Daoy (cell line): ENCODE measurements around the gene COG6. TPM values are rescaled to one million over a fixed set of nuclear protein-coding genes. Genes with fewer than 3 reads are reported as not detected.
A peak's percentile ranks its signal among the peaks of the same experiment; 100 is the strongest.

Source experiments
- DNase-seq: peaks from one replicate; pipeline ENCODE4 v3.0.0-alpha.2; 2015; ENCODE audit warnings: low read depth
- total RNA-seq: library from RNA; depleted of rRNA; stranded (reverse); fragments of >200 nt; shearing (Covaris generic); gene quantifications from 2 replicates; pipeline ENCODE4 v1.2.3, GENCODE V29; 2014; rRNA removed

The COG6 gene
- total RNA-seq = 15.7 and 16.8 TPM in 2 replicates

DNA sequence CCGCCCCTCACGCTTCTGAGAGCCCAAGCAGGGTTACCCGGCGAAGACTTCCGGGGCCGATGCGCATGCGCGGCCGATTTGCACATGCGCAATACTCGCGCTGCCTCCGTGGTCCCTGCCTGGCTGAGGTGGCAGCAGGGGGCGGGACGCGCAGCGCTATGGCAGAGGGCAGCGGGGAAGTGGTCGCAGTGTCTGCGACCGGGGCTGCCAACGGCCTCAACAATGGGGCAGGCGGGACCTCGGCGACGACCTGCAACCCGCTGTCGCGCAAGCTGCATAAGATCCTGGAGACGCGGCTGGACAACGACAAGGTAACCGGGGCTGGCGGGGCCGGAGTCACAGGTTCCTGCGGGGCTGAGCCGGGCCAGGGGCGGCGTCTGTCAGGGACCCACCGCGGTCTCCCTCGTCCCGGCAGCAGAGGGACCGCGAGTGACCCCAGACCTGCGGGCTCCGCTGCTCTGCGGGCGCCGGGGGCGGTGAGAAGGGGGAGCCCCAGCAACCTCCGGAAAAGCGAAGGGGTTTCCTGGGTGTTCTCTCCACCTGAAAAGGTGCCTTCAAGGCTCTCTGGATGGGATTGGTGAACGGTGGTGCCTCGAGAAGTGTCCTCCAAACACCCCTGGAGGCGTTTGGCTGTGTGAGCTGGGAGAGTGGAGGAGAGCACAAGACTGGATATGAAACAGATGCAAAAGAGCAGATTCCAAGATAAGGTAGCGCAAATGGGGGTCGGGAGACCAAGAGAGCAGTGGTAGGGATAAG is at the start of gene COG6:
COG6 (plus strand) TSS at position 94 of the 756 bp plus-strand sequence; CDS start at position 159, 65 bp downstream.
- peak; percentile 86 for DNase-seq

DNA sequence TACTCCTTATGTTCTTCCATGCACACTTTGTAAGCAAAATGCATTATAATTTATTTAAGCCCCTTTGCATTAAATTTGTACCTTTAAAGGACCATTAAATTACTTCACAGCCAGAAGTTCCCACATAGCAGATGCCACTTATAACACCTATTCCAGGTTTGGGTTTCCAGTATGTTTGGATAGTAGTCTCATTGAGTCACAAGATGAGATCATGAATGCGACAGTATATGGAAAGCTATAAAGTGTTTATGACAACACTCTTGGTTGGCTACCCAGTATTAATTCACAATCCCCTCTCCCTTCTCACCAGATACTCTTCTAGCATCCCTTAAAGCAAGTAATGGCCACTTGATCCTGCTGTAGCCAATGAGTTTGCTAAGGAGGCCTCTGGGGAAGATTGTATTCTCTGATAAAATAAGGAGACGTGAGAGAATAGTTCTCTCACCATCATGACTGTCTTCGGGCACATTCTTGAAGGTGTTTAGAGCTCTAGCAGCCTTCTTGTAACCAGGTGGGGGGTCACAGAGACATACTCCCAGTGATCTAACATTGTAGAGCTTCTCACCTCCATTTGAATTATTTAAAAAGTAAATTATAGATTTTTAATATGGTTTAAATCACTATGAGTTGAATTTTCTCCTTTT is 49.7 kb upstream of the COG6 start:
- DNase-seq = no peak

DNA sequence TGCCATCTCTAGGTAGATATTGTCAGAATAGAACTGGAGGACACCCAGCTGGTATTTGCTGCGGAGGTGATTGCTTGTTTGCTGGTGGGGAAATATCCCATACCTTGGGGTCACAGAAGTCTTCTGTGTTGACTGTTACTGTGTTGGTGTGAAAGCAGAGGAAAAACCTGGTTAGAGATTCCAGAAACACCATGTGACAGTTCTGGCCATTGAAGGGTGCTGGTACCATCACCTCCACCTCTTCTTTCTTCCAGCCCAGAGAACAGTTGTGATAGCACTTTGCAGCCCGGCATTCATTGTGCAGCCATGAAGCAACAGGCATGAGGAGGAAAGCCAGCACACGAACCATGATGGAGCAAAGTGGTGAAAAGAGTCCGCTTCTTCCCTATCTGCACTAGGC is 47.6 kb upstream of the COG6 start:
- no peak for DNase-seq

DNA sequence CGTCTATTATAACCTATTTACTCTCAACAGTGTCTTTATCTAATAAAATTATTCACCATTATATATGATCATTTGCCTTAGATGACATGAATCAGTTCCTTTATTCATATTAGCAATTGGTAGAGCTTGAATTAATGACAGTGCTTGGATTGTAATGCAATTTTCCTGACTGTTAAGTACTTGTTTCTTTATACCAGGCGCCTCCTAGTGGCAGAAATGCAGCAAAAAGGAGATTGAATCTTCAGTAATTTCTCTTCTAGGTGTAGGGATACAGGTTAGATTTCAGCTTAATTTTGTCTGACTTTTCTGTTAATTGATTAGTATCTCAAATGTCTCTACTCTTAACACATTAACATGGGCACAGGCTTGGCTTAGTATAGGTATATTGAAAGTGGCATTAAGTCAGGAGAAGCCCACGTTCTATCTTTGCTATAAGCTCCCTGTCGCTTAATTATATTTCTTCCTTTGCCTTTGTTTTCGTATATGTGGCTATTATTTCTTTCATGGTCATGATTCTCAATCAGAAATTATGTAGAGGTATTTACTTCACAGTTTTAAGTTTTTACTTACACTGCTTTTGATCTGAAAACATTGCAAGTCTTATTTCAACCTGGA is 43.3 kb upstream of the COG6 start:
- DNase-seq = peak; percentile 37

DNA sequence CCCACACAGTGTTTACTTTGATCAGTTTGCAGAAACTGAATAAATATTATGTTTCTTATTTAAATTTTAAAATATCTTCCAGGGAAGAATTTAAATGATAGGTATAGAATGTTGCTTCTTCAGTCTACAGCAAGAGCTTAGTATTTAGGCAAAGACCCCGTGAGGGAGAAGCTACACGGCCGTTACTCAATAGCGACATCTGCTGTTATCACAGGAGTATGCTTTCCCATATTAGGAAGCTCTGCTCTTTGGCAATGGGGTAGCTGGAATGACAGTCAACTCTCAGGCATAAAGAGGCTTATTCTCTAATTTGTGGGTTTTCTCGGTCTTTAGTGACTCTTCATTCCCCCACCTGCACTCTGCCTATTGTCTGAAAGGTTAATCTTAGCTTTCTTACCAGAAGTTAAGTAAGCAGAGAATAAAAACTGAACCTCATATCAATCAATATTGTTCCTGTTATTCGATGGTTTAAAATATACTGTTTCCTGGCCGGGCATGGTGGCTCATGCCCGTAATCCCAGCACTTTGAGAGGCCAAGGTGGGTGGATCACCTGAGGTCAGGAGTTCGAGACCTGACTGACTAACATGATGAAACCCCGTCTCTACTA is 39.3 kb upstream of the COG6 start:
- DNase-seq = peak; percentile 53

DNA sequence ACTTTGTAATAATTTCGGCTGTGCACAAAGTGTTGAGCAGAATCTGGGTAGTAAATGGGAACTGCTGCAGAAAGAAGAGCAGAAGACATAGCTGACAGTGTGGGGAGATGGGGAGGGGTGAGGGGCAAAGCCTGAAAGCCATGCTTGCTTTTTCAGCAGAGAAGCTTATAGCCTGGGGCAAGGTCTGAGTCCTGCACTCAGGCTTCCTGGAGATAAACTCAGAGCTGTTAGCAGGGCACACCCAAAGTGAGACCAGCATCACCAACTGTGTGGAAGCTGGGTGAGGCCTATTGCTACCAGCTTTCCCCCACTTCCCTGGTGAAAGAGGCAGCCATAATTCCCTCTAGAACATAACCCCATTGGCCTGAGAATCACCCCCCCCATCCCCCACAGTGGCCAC is 36.9 kb upstream of the COG6 start:
- no peak for DNase-seq

DNA sequence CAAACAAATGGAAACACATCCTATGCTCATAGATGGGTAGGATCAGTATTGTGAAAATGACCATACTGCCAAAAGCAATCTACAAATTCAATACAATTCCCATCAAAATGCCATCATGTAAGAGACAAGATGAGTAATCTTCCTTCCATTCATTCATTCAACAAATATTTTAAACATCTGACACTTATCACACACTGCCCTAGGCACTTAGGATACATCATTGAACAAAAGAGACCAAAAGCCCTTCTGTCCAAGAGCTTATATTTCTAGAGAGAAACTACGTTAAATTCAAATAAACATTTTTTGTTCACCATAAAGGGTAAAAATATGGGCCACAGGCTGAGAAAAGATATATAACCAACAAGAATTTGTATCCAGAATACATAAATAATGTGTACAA is 32.0 kb upstream of the COG6 start:
- no peak for DNase-seq

DNA sequence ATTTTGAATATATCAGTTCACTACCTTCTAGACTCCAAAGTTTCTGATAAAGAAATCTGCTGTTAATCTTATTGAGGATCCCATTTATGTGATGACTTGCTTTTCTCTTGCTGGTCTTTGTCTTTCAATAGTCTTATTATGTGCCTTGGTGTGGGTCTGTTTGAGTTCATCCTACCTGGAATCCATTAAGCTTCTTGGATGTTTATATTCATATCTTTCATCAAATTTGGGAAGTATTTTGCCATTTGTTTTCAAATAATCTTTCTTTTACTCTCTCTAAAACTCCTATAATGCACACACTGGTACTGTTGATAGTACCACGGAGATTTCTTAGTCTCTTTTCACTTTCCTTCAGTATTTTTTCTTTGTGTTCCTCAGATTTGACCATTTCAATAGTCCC is 24.2 kb upstream of the COG6 start:
- DNase-seq = no peak

DNA sequence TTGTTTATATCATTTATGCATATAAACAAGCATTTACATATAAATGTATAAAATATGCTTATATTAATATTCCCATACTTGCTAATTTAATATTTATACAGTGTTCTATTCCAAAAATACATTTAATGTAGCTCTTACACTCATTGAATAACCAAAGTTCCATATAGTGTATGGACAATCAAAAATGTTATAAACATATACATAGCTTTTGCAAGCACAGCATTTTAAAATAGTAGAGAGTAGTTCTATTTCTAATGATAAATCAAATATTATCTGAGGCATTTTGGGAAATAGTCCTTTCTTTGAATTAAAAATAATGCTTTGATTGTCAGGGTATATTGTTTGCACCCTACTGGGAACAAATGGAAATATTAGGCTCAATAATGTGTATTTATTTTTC is 22.5 kb upstream of the COG6 start:
- no peak for DNase-seq

DNA sequence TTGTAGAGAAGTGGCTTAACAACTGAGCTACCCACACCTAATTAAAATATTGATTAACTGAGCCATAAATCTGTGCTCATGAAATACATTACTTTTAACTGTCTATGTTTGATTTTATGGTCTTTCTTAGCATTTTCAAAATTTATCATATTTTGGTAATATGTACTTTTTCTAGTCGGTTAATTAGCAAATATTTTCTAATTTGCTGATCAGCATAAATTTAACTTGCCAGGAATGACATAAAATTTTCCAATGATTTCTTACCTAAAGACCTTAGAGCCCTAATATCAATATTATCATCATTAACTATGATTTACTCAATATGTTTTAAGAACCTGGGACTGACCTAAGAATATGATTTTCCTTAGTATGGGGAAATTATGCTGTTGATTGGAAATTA is 19.9 kb upstream of the COG6 start:
- no peak for DNase-seq

DNA sequence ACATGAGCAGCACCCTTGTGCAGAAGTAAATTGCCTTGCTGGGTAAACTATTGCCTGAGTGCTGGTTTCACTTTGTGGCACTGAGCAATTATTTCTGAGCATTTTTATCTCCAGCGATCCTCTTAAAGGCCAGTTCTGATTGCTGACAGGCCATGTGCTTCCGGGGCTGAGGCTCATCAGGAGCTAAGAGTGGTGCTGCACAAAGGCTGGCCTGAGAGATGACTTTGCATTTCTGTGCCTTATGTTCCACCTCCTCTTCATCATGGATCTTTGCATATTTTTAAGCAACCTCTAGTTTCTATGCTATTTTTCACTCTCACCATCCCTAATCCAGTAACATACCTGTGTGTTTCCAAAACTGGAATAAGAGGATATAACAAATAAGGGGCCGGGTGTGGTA is 17.6 kb upstream of the COG6 start:
- no peak for DNase-seq

DNA sequence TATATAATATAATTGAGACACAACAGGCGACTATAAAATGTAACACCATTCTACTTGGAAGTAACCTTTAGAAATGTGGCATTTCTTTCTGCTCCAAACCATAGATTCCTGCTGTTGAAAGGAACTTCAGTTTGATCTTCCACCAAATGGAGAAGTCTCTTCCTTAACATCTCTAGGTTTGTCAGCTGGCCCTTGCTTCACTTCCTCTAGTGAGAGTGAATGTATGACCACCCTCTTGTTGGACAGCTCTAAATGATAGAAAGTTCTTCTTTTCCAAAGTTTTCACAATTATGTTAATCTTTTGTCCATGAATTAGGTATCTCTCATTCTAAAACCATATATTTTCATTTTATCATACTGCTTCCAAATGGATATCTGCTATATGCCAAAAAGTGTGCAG is 13.8 kb upstream of the COG6 start:
- no peak for DNase-seq

DNA sequence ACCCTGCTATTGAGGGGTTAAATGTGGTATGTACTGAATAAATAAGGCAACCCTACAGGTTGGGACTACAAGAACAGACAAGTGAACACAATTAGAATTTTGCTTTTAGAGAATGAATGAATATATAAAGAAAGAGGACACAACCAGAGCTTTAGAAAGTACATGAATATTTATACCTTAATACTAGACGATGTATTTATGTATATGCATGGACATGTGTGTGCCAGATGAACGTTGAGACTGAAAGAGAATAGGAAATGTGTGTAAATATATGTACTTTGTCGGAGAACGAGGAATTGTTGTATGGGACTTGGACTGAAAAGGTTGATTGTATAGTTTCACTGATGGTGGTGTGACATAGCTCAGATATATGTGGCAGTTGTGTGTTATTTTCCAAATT is 9.3 kb upstream of the COG6 start:
- no peak for DNase-seq

DNA sequence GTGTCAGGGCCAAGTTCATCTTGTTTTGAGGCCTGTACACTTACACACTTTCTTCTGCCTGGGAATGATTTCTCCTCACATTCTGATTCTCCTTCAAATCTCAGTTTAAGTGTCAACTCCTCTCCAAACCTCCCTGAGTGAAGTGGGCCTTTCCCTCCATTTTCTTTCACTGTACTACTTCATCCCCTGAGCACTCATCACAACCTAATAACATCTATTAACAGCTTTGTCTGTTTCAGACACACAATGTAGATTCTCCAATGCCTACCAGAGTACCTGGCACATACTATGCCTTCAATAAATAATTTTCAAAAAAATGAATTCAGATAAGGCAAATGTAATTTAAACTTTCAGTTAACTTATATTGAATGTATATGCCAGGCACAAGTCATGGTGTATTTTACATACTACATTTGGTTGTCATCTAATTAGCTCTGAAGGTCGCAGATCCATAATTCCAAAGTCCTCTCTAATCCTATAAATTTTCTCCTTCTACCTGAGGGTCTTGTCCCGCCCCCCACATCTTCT is 357 bp upstream of the COG6 start:
- no peak for DNase-seq

DNA sequence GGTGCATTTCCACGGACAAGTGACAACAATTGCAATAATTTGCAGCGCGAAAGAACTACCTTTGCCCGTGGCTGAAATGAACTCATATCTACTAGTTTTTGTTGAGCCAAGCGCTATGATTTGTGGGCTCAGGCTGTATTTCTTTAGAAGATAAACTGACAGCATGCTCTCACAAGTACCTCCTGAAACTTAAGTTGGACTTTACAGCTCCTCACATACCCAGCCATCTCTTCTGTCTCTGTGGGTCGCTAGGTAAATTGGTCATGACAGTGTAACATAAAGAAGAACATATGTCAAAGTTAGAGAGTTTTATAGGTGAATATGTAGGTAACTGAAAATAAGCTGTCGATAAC is 839 bp downstream of the COG6 start:
- DNase-seq = no peak

DNA sequence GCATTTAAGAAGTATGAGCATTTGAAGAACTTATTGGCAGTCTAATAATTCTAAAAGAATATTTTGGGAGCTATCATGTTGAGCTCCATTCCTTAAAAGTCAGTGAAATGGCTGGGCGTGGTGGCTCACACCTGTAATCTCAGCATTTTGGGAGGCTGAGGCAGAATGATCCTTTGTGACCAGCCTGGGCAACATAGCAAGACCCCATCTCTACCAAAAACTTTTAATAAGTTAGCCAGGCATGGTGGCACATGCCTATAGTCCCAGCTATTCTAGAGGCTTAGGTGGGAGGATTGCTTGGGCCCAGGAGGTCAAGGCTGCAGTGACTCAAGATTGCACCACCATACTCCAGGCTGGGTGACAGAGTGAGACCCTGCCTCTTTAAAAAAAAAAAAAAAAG is 8.0 kb downstream of the COG6 start:
- DNase-seq = no peak

DNA sequence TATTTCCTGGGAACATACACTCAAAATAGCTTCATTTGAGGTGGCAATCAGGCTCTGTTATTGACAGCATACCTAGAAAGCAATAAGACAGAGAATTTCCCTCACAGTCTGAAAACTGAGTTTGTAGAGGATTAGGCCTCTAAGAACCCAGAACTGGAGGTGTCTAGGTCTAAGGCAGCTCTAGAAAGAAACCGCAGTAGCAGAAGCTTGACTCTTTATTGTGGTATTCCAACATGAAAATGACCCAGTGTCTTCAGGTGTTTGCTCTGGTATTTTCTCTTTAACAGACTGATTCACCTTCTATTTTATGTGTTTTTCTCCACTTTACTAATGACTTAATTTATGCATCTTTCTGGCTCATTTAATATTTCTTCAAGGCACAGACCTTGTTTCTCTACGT is 8.5 kb downstream of the COG6 start:
- no peak for DNase-seq

DNA sequence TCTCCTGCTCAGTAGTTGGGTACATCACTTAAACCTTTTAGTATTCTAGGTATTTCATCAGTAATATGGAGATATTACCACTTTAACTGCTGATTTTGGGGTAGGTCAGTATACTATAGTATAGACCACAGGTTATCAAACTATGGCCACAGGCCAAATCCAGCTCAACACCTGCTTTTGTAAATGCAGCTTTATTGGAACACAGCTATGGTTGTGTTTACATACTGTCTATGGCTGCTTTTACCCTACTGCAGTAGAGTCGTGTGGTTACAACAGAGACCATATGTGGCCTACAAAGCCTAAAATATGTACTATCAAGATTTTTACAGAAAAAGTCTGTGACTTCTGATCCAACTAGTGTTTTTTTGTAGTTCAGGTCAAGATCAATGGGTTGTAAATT is 10.3 kb downstream of the COG6 start:
- DNase-seq = no peak

DNA sequence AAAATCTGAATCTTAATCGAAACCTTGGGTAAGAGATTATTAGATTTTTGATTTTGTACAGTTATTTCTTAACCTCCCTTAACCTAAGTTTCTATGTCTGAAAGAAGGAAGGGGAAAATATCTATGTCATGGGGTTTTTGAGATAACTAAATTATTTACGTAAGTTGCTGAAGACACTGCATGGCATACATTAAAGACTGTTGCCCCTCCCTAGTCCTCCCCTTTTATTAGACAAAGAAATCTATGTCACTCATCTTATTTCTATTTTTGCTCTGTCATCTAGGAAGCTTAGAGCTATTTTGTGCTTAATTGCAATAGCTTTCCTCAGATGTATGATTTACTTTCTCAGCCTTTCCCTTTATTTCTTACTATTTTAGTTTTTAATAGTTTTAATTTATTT is 15.0 kb downstream of the COG6 start:
- no peak for DNase-seq

DNA sequence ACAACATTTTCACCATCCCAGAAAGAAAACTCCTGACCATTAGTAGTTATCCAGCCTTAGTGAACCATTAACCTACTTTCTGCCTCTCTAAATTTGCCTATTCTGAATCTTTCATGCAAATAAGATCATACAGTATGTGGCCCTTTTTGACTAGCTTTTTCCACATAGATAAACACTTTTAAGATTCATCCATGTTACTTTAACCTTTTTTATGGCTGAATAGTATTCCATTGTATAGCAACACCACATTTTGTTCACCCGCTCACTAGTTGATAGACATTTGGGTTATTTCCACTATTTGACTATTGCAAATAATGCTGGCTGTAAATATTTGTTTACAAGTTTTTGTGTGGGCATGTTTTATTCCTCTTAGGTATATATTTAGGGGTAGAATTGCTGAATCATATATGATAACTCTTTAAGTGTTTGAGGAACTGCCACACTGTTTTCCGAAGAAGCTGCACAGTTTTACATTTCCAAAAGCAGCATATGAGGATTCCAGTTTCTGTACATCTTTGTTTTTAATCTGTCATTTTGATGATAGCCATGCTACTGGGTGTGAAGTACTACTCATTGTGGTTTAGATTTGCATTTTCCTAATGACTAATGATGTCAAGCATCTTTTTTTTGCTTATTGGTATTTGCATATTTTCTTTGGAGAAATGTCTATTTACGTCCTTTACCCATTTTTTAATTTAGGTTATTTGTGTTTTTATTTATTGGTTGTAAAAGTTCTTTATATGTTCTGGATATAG is 17.1 kb downstream of the COG6 start:
- no peak for DNase-seq

DNA sequence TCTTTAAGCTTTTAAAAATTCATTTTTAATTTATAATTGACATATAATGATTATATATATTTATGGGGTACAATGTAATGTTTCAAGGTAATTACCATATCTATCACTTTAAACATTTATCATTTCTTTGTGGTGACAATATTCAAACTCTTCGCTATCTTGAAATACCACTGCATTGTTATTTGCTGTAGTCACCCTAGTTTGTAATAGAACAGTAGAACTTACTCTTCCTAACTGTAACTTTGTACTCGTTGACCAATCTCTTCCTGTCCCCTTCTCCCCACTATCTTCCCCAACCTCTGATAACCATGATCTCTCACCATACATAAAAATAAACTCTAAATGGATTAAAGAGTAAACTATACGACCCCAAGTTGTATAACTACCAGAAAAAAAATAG is 20.4 kb downstream of the COG6 start:
- DNase-seq = no peak

DNA sequence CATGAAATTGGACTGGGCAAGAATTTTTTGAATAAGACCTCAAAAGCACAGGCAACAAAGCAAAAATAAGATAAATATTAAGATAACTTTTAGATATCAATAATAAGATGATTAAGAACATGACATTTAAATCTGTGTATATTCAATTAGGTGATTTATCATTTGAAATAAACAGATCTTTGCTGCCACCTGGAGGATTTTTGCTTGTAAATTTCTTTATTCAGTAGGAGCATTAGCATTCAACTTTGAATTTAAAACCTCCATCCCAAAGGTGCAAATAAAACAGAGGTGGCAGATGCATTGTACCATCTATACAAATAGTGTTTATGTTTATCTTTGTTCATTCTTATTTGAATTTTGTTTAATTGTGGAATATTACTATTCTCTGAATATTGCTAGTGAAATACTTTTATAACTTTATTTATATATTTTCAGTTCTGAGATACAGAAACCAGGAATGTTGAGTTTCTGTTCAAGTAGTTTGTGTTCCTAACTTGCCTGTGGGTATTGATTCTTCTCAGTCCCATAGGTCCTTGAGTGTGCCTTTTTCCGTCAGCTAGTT is 20.9 kb downstream of the COG6 start:
- peak; percentile 3 for DNase-seq
